HUES64 (cell line): ENCODE results near the gene CHCHD6. TPM values are rescaled to one million over a fixed set of nuclear protein-coding genes. Genes with fewer than 3 reads are reported as not detected.

Source experiments
- H3K27ac ChIP-seq: 2 replicates; pipeline ENCODE4 v1.7.0; 2013; ENCODE audit warnings: low read depth, low read length, inconsistent platforms
- H3K27me3 ChIP-seq: 2 replicates; pipeline ENCODE4 v1.6.1; 2013; ENCODE audit warnings: mild to moderate bottlenecking, low read length; ENCODE audit not compliant: insufficient read depth
- H3K36me3 ChIP-seq: 2 replicates; pipeline ENCODE4 v1.6.1; 2013; ENCODE audit warnings: mild to moderate bottlenecking, low read length; ENCODE audit not compliant: insufficient read depth
- H3K4me1 ChIP-seq: 2 replicates; pipeline ENCODE4 v1.6.1; 2013; ENCODE audit warnings: mild to moderate bottlenecking, low read length, moderate library complexity; ENCODE audit not compliant: insufficient read depth
- H3K4me3 ChIP-seq: 2 replicates; pipeline ENCODE4 v1.5.1; 2013; ENCODE audit warnings: mild to moderate bottlenecking, low read length, moderate library complexity
- H3K9ac ChIP-seq: 2 replicates; pipeline ENCODE4 v1.6.1; 2013; ENCODE audit warnings: mild to moderate bottlenecking, low read depth, low read length
- H3K9me3 ChIP-seq: 2 replicates; pipeline ENCODE4 v1.6.1; 2013; ENCODE audit warnings: low read depth, low read length; ENCODE audit not compliant: insufficient read depth
- WGBS: fragments of 150-250, 120-280 bp; methylation state at CpG from one replicate; pipeline ENCODE4 v1.1.7; 2013; ENCODE audit warnings: missing lambda C conversion rate; 5-methylcytosine and 5-hydroxymethylcytosine counted together
- polyA plus RNA-seq, 2 experiments: library from polyadenylated mRNA; stranded (reverse); fragments of 50-300 nt; gene quantifications; one replicate each; pipeline ENCODE4 v1.2.3, GENCODE V29; 2013

The CHCHD6 gene, protein sequence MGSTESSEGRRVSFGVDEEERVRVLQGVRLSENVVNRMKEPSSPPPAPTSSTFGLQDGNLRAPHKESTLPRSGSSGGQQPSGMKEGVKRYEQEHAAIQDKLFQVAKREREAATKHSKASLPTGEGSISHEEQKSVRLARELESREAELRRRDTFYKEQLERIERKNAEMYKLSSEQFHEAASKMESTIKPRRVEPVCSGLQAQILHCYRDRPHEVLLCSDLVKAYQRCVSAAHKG
- polyA plus RNA-seq (2013, experiment 1 of 2) = 22.2 TPM
- polyA plus RNA-seq (2013, experiment 2 of 2) = 29.5 TPM

DNA sequence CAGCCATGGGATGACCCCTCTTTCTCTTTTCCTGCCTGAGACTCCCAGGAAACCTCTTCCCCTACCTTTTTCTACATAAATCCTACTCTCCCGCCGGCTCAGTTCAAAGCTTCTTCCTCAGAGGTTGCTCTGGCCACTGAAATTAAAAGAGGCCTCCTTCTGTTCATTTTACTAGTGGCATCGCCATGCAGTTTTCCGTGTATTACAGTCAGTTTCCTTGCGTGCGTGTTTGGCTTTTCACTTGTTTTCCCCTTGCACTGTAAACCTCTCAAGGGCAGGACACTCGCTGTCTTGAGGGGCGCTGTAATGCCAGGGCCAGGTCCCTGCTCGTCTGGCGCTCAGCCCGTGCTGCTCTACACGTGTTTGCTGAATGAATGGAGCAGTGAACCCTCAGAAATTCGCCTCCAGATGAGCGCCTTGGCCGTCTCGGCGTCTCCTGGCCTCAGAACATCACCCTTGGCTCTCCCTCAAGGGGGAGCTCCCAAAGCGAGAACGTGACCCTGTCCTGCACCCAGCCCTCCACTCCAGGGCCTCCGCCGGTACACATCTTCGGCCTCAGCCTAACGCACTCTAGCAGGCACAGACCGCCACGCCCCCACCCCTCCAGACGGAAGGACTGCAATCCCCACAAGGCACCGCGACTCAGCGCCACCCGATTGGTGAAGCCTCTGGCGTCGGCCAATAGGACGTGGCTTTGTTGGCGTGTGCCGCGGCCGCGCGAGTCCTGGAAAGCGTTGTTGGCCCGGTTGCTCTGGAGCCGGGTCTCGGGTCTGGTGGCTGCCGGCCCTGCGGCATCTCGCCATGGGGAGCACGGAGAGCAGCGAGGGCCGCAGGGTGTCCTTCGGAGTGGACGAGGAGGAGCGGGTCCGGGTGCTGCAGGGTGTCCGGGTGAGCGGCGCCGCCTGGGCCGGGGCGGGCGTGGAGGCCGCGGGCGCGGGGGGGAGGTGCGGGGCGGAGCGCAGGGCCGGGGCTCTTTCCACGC is at the start of gene CHCHD6:
Gene CHCHD6 (plus strand): TSS at position 729 of the 982 bp plus-strand sequence. CDS start 73 bp downstream, at position 802.
- Histone ChIP-seq H3K4me3 (peak within 1 kb of the TSS; percentile 78), H3K36me3 (no peaks in the 10 kb centered on the region), H3K27ac (no peak within 1 kb of the TSS), H3K9me3 (no peaks in the 10 kb centered on the region), H3K4me1 (0 out of 2 replicates have a peak, but pooled peaks cover 5% of the 10 kb centered on the region), H3K9ac (peak within 1 kb of the TSS; percentile 29), H3K27me3 (peaks cover 29% of the 10 kb centered on the region)
- WGBS = 5% methylated on average over 69 of the region's 69 CpGs

DNA sequence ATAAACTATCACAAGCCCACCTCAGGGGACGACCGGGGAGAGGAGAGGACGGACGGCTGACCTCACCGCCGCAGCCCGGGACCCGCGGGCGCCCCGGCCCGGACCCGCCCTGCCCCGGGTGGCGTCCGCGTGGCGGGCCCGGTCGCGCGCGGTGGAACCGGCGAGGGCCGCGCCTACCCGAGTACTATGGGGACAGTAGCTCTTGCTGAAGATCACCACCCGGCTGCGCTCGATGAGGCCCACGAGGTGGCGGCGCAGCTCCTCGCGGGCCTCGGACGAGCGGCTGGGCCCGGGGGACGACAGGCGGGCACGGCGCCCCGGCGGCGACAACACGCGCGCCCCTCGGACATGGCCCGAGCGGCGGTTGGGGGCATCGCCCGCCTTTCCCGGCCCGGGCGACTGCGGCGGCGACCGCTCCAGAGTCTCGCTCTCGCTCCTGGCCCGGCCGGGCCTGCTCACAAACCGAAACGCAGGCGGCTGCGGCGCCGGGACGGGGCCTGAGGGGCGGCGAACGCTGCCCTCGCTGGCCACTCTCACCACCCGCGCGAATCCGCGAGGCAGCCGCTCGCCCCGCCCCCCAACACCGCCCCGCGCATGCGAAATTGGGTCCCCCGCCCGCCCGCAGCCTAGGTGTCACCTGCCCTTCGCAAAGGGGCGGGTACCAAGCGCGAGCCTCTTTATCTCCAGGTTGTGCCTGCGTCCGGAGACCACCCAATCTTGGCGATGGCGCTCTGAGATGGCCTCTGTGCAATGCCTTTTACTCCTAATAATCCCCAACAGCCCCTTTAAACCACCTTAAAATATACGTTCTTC is 49.3 kb upstream of the CHCHD6 start, which contains the start of gene TXNRD3:
Gene TXNRD3 (minus strand): TSS at position 554 of the 813 bp plus-strand sequence.
- no peaks in the 10 kb centered on the region for H3K9me3 ChIP-seq
- peak within 1 kb of the TSS; percentile 77 for H3K9ac ChIP-seq
- H3K27me3 ChIP-seq = peaks cover 46% of the 10 kb centered on the region
- peak within 1 kb of the TSS; percentile 66 for H3K4me3 ChIP-seq
- no peaks in the 10 kb centered on the region for H3K36me3 ChIP-seq
- no peaks in the 10 kb centered on the region for H3K4me1 ChIP-seq
- H3K27ac ChIP-seq = no peak within 1 kb of the TSS
- under 1% methylated on average over 101 of the region's 102 CpGs for WGBS

DNA sequence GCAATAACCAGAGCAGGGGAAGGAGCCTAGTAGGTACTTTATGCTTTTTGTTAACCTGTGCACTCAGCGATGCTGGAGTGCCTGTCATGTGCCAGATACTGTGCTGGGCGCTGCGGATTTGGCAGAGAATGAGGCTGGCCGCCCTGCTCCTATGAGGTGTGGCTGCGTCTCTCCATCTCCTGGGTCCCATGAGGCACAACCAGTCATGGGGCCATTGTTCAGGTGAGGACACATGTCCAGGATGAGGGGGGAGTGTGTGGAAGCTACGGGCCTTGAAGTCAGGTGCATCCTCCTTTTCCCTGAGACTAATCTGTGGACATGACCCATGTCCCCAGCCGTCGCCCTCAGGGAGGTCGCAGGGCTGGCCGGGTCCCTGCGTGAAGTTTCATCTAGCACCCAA is 48.2 kb upstream of the CHCHD6 start:
- peaks cover 46% of the 10 kb centered on the region for H3K27me3 ChIP-seq
- H3K4me1 ChIP-seq = no peaks in the 10 kb centered on the region
- no peak overlapping the region for H3K4me3 ChIP-seq
- H3K9me3 ChIP-seq = no peaks in the 10 kb centered on the region
- WGBS = 93% methylated on average over 11 of the region's 11 CpGs
- H3K36me3 ChIP-seq = no peaks in the 10 kb centered on the region
- no peak overlapping the region for H3K27ac ChIP-seq
- no peak overlapping the region for H3K9ac ChIP-seq

DNA sequence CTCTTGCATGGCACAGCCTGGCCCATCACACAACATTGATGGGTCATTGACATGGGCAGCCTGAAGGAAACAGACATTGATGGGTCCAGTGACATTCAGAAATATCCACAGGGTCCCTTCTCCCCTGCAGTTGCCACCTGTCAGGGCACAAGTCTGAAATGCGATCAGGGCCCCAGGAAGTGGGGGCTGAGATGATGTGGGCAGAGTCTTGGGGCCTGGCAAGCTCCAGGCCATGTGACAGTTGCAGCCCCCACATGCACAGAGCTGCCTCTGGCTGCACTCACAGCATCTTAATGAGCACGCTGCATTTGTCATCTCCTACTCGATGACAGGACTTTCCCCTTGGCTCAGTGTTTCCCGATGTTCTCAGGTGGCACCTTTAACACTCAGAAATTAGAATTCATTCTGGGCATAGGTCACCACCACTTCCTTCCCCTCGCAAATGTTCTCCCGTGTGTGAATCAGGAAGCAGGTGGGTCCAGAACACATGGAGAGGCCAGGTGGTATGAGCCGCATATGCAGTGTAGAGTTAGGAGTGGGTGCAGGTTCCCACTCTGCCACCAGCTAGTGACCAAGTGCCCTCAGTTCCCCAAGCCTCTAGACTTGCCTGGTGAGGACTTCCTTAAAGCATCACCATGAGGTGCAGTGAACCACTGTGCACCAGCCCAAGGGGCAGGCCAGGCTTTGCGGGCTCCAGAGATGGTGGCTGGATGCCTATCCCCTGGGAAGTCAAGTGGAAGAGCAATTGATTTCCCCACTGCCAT is 47.5 kb upstream of the CHCHD6 start:
- Histone ChIP-seq H3K9me3 (no peaks in the 10 kb centered on the region), H3K9ac (no peak overlapping the region), H3K4me3 (no peak overlapping the region), H3K27ac (no peak overlapping the region), H3K27me3 (peaks cover 46% of the 10 kb centered on the region), H3K4me1 (no peaks in the 10 kb centered on the region), H3K36me3 (no peaks in the 10 kb centered on the region)
- 91% methylated on average over 8 of the region's 8 CpGs for WGBS

DNA sequence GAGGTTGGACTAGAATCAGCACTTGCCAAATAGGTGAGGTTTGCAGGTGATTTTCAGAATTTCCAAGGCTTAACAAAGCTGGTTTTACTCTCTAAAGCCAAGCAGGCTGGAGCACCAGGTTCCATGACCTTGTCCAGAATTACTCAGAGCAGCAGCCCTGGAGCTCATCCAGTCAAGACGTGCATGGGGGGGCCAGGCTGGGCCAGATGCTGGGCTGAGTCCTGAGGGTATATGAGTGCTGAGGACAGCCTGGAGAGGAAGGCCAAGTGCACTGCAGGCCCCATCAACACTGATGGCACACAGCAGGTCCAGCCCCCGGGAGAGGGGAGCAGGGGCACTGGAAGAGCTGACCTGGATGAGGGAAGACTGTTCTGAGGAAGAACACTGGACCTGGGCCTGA is 46.1 kb upstream of the CHCHD6 start:
- Histone ChIP-seq H3K36me3 (no peaks in the 10 kb centered on the region), H3K9ac (no peak overlapping the region), H3K4me1 (no peaks in the 10 kb centered on the region), H3K4me3 (no peak overlapping the region), H3K9me3 (no peaks in the 10 kb centered on the region), H3K27ac (no peak overlapping the region), H3K27me3 (peaks cover 41% of the 10 kb centered on the region)
- WGBS = 88% methylated on average over 2 of the region's 2 CpGs

DNA sequence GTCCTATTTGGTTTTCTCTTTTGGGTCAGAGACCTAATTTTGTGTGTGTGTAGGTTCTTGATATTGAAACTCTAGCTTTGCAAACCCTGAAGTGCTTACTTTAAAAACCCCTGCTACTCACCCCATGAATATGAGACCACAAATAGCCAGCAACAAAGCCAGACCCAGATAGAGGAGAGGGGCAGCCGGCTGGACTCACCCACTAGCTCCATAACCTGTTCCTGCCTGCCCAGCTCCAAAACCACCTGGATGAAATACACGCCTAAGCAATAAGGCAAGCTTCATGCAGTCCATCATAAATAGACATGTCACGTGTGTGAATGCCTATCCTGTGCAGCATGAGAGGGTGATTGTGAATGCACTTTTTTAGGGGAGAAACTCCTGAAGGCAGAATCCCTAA is 45.5 kb upstream of the CHCHD6 start:
- WGBS = 90% methylated on average over 3 of the region's 3 CpGs
- H3K4me3 ChIP-seq = no peak overlapping the region

DNA sequence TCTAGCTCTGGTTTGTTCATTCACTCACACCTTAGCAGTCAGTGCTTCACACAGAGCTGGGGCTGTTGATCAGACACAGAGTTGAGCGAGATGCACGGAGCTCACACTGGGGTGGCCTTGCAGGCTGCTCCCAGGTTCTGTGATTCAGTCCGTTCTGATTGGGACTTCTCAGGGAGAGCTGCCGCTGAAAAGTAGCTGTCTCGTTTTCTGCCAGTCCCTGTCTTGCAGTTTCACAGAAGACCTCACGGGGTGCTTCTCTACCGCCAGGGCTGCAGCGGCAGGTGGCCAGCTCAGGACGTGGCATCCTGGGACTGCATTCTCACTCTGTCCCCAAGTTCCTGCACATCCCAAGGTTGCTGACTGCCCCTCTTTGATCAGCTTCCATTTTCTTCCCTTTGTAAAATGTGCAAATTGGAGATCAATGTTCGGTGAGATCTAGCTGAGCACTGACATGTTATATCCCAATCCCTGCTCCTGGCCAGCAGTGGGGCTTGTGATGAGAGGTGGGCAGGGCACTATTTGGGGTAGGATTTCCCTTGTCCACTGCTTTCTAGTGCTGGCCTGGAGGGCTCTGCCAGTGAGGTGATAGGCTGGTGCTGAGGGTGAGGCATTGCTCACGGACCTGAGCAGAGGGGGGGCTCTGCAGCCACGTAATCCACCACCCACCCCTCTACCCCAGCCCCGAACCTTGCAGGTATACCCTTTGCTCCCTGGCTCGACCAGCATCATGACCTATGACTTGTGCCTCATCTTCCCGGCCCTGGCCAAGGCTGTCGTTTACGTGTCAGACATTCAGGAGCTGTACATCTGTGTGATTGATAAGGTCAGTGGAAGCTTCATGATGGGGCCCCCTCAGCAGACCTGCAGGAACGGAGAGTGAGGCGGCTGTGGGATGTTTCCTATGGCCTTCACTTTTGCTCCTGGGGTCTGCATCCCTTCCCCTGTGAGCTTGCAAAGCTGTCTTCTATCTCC is 43.8 kb upstream of the CHCHD6 start:
- Histone ChIP-seq H3K27ac (no peak overlapping the region), H3K36me3 (no peaks in the 10 kb centered on the region), H3K27me3 (peaks cover 18% of the 10 kb centered on the region), H3K4me3 (no peak overlapping the region), H3K9me3 (no peaks in the 10 kb centered on the region), H3K4me1 (no peaks in the 10 kb centered on the region), H3K9ac (no peak overlapping the region)
- 70% methylated on average over 19 of the region's 19 CpGs for WGBS

More for the DNA sequence above, 45.5 kb upstream of the CHCHD6 start:
- no peaks in the 10 kb centered on the region for H3K9me3 ChIP-seq
- H3K27me3 ChIP-seq = peaks cover 34% of the 10 kb centered on the region
- H3K36me3 ChIP-seq = no peaks in the 10 kb centered on the region
- H3K27ac ChIP-seq = no peak overlapping the region
- no peaks in the 10 kb centered on the region for H3K4me1 ChIP-seq
- no peak overlapping the region for H3K9ac ChIP-seq

DNA sequence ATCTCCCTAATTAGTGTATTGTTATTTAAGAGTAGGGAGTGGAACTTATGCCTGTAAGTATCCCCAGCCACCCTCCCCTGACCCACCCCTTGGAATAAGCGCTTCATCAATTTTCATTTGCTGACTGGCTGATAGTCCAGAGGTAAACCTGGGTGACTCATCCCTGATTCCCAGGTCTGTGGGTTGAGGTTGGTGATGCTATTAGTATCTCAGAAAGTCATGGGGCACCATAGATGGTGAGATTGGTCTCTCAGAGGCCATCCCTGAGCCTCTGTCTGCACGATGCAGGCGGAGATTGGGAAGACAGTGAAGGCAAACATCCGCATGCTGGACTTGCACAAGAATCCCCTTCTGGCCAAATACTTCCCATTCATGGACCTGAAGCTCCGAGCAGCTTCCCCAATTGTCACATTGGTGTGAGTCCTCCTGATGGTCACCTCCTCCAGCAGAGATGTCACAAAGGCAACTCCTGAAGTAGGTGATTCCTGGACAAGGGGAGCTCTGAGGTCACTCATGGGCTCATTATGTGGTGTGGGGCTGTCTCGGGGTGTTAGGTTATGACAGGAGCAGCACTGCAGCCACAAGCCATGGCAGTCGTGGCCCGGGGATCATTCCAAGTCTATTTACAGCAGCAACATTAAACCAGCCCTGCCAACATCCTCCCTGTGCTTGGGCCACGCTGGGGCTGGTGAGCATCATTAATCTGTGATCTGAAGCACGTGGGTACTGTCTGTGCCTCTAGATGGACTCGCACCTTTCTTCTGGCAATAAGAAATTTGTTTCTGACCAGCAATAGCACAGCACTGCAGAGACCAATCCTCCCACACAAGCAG is 42.3 kb upstream of the CHCHD6 start:
- WGBS = 89% methylated on average over 11 of the region's 11 CpGs
- Histone ChIP-seq H3K27ac (no peak overlapping the region), H3K27me3 (0 out of 2 replicates have a peak, but pooled peaks cover 5% of the 10 kb centered on the region), H3K9me3 (no peaks in the 10 kb centered on the region), H3K36me3 (no peaks in the 10 kb centered on the region), H3K4me1 (no peaks in the 10 kb centered on the region), H3K4me3 (no peak overlapping the region), H3K9ac (no peak overlapping the region)

DNA sequence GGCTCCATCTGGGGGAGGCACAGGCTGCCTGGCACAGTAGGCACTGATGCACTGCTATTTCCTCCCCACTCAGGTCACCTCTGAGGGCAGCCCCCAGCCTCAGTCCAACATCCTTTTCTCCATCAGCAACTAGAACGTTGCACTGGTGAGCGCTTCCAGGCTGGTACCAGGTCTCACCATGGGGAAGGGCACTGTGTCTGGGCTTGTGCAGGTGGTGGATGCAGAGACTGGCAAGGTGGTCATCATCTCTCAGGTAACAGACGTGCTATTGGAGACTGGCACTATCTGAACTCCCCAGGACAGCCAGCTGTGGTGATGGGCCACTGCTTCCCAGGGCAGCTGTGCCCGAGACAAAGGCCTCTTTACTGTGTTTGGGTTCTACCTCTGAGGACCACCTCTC is 40.8 kb upstream of the CHCHD6 start:
- Histone ChIP-seq H3K9me3 (no peaks in the 10 kb centered on the region), H3K27me3 (no peaks in the 10 kb centered on the region), H3K27ac (no peak overlapping the region), H3K4me3 (no peak overlapping the region), H3K4me1 (no peaks in the 10 kb centered on the region), H3K36me3 (no peaks in the 10 kb centered on the region), H3K9ac (no peak overlapping the region)
- WGBS = 88% methylated on average over 4 of the region's 4 CpGs
